IPS-18a (cell line): Measurements from ENCODE around the gene FAM234A.

Experiments
- H3K27ac ChIP-seq: one replicate; pipeline ENCODE4 v1.5.1; 2013; ENCODE audit warnings: low read length
- H3K27me3 ChIP-seq: one replicate; pipeline ENCODE4 v1.6.1; 2013; ENCODE audit warnings: mild to moderate bottlenecking, low read length; ENCODE audit not compliant: control insufficient read depth, insufficient read depth
- H3K36me3 ChIP-seq: one replicate; pipeline ENCODE4 v1.6.1; 2013; ENCODE audit warnings: low read depth, low read length; ENCODE audit not compliant: control insufficient read depth
- H3K4me1 ChIP-seq: one replicate; pipeline ENCODE4 v1.6.1; 2013; ENCODE audit warnings: low read depth, low read length; ENCODE audit not compliant: control insufficient read depth
- H3K4me3 ChIP-seq: one replicate; pipeline ENCODE4 v1.5.1; 2013; ENCODE audit warnings: low read length
- H3K9ac ChIP-seq: one replicate; pipeline ENCODE4 v1.6.1; 2013; ENCODE audit warnings: mild to moderate bottlenecking, low read length, moderate library complexity
- H3K9me3 ChIP-seq: one replicate; pipeline ENCODE4 v1.6.1; 2013; ENCODE audit warnings: low read depth, low read length; ENCODE audit not compliant: control insufficient read depth

The FAM234A gene

DNA sequence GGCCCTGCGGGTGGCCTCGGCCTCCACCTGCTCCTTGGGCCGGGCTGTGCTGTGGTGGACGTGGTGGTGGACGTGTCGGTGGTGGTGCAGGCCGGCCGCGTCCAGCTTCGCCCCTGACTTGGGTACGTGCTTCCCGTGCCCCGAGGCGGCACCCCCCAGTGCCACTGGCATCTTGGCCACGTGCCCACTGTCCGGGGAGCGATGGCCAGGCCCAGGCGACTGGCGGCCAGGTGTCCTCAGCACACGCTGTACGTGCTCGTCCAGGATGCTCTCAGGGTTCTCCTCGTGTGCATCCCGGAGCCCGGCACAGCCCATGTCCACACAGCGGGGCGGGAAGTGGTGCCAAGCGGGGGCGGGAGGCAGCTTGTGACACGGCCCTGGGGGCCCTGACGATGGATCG lies 63.2 kb downstream of the FAM234A start:
- Histone ChIP-seq H3K4me1 (no peaks in the 10 kb centered on the region), H3K9ac (no peak overlapping the region), H3K27ac (no peak overlapping the region), H3K27me3 (no peaks in the 10 kb centered on the region), H3K9me3 (no peaks in the 10 kb centered on the region), H3K36me3 (peaks cover 9% of the 10 kb centered on the region), H3K4me3 (no peak overlapping the region)

DNA sequence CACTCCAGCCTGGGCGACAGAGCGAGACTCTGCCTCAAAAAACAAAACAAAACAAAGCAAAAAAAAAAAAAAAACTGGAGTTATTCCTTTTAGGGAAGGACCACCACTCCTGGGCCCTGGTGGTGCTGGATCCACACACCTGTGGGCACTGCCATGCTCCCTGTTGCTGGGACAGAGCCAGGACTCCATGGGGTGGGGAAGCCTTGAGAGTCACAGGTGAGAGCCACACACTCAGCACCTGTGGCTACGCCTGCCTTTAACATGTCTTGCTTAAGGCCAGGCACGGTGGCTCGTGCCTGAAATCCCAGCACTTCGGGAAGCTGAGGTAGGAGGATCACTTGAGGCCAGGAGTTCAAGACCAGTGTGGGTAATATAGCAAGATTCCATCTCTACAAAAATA lies 66.6 kb downstream of the FAM234A start:
- no peak overlapping the region for H3K4me3 ChIP-seq
- H3K4me1 ChIP-seq, result no peaks in the 10 kb centered on the region
- no peak overlapping the region for H3K27ac ChIP-seq
- no peaks in the 10 kb centered on the region for H3K27me3 ChIP-seq
- H3K9ac ChIP-seq, result no peak overlapping the region
- H3K36me3 ChIP-seq, result peaks cover 4% of the 10 kb centered on the region
- H3K9me3 ChIP-seq, result no peaks in the 10 kb centered on the region

DNA sequence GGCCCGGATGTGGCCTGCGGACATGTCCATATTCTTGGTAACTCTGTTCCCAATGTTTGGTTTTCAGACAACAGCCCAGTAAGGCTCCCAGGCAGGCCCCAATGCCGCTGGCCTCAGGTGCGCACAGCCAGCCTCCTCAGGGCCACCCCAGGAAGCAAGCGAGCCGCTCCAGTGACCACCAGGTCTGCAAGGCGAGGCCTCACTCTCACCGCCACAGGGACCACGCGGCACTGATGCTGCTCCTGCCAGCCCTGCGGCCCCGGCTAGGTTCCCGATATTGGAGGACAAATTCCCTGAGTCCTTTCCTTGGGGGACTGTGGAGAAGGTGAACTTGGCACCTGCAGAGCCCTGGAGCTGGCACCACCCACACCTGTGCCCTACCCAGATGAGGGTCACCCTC lies 67.3 kb downstream of the FAM234A start:
- Histone ChIP-seq H3K36me3 (no peaks in the 10 kb centered on the region), H3K4me1 (no peaks in the 10 kb centered on the region), H3K4me3 (no peak overlapping the region), H3K27me3 (no peaks in the 10 kb centered on the region), H3K9me3 (no peaks in the 10 kb centered on the region), H3K27ac (no peak overlapping the region), H3K9ac (no peak overlapping the region)

DNA sequence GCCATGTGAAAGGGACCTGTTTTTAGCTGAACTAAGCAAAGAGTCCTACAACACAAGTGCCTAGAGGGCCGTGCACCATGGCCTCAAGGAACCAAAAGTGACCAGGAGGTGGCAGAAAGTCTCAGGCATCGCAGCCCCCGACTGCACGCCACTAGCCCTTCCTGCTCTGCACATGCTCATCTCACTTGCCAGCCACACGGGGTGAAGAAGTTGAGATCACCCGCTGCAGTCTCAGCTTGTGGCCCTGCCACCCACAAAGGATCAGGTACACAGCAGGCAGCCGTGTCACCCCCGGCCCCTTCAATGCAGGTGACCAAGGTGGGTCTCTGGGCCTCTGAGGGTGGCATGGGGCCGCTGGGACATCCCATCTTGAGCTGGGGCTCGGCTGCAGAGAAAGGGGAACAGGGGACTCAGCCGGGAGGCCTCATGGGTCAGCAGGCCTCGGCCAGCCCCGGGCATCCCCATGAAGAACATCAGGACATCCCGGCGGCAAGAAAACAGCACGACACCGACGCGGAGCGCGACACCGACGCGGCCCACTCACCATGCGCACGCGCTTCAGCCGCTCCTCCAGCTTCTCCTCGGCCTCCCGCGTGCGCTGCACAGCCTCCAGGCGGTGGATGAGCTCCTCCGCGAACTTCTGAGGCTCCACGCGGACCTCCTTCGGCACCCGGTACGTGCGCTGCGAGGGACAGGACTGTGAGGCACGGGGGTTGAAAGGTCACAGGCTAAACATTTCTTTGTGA lies 69.3 kb downstream of the FAM234A start:
- no peaks in the 10 kb centered on the region for H3K27me3 ChIP-seq
- no peak overlapping the region for H3K4me3 ChIP-seq
- no peak overlapping the region for H3K9ac ChIP-seq
- no peaks in the 10 kb centered on the region for H3K9me3 ChIP-seq
- H3K27ac ChIP-seq, result no peak overlapping the region
- H3K36me3 ChIP-seq, result peaks cover 8% of the 10 kb centered on the region
- no peaks in the 10 kb centered on the region for H3K4me1 ChIP-seq

DNA sequence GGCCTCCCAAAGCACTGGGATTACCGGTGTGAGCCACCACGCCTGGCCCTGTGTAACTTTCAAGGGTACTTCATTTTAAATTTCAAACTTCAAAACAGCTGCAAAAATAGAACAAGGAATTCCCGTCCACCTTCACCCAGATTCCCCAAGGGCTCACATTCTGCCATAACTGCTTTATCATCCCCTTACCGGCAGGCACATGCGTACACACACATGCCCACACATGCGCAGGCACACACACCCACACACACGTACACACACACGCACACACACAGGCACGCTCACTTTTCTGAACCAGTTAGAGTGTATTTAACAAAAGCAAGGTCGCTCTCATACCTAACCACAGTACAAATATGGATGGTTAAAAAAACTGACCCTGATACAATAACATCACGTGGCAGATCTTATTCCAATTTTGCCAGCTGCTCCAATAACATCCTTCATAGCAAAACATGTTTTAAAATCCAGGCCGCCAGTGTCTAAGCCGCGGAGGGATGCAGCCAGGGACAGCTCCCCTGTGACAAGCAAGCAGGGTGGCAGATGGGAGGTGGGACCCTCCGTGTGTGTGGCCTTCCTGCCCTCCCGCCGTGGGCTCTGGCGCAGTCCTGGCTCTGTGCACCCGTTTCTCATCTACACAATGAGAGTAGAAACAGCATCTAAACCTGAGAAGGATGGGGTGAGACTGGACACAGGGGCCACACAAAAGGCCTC lies 71.5 kb downstream of the FAM234A start:
- Histone ChIP-seq H3K4me3 (no peak overlapping the region), H3K4me1 (no peaks in the 10 kb centered on the region), H3K9me3 (no peaks in the 10 kb centered on the region), H3K9ac (no peak overlapping the region), H3K36me3 (peaks cover 8% of the 10 kb centered on the region), H3K27ac (no peak overlapping the region), H3K27me3 (no peaks in the 10 kb centered on the region)

DNA sequence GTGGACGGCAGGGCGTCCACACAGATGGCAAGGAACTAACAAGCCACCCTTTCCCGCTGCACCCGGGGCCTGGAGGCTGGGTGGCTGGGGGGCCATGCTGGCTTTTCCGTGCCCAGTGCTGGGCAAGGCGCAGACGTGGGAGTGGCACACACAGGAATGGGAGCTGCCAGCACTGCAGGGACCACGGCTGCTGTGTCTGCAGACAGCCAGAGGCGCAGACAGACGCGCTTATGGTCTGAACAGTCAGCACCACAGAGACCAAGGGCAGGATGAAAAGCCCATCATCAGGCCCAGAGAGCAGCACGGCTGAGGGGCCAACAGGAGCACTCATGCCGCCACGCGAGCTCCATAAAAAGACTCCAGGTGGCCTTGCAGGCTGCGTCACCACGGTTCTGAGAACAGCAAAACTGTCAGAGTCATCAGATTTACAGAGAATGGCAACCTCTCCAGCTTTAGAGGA lies 72.3 kb downstream of the FAM234A start:
- H3K9me3 ChIP-seq, result no peaks in the 10 kb centered on the region
- H3K9ac ChIP-seq, result no peak overlapping the region
- H3K4me1 ChIP-seq, result no peaks in the 10 kb centered on the region
- no peaks in the 10 kb centered on the region for H3K27me3 ChIP-seq
- no peak overlapping the region for H3K27ac ChIP-seq
- peaks cover 10% of the 10 kb centered on the region for H3K36me3 ChIP-seq
- no peak overlapping the region for H3K4me3 ChIP-seq

DNA sequence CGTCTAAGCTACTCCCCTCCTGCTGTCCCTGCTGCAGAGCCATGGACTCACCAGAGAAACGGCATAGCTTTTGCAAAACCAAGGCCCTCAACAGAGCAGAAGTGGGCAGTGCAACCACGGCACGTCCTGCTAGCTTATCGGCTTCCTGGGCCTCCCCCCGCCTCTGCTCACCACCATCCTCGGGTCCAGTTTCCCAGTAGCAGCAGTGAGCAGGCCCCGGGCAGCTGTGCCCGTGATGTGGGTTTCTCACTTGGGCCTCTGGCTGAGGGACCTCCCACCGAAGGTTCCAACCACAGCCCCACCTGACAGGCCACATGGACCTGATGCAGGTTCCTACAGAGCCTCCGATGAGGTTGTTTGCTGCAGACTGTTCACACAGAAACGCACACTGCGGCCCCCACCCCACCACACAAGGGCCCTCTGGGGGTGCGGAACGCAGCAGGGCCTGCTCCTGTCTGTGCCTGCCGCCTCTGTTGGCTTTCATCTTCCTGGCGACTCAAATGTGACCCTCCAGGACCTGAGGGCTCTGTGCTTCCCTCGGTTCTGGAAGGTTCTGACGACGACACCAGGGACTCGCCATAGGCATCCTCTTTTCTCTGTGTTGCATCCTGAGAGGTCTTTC lies 73.2 kb downstream of the FAM234A start:
- no peak overlapping the region for H3K9ac ChIP-seq
- H3K4me3 ChIP-seq, result no peak overlapping the region
- no peaks in the 10 kb centered on the region for H3K27me3 ChIP-seq
- H3K36me3 ChIP-seq, result peaks cover 10% of the 10 kb centered on the region
- no peak overlapping the region for H3K27ac ChIP-seq
- no peaks in the 10 kb centered on the region for H3K4me1 ChIP-seq
- no peaks in the 10 kb centered on the region for H3K9me3 ChIP-seq

DNA sequence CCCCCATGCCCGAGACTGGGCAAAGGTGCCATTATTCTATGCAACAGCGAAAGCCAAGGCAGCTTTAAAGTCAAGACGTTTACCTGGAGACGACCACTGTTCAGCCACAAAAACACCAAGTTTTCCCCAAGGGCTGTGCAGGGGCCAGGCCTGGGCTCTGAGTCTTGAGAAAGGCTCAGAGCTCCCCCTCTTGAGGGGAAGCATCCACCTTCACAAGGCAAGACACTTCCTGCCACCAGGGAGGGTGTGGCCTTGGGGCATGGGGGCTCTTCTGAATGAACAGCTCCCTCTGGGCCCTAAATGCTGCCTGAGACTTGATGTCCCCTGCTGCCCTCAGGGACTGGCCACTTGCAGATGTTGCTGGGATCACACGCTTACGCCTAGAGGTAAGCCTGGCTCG lies 74.9 kb downstream of the FAM234A start:
- no peak overlapping the region for H3K4me3 ChIP-seq
- no peaks in the 10 kb centered on the region for H3K27me3 ChIP-seq
- H3K9ac ChIP-seq, result no peak overlapping the region
- no peaks in the 10 kb centered on the region for H3K9me3 ChIP-seq
- H3K27ac ChIP-seq, result no peak overlapping the region
- H3K4me1 ChIP-seq, result no peaks in the 10 kb centered on the region
- H3K36me3 ChIP-seq, result peaks cover 21% of the 10 kb centered on the region

DNA sequence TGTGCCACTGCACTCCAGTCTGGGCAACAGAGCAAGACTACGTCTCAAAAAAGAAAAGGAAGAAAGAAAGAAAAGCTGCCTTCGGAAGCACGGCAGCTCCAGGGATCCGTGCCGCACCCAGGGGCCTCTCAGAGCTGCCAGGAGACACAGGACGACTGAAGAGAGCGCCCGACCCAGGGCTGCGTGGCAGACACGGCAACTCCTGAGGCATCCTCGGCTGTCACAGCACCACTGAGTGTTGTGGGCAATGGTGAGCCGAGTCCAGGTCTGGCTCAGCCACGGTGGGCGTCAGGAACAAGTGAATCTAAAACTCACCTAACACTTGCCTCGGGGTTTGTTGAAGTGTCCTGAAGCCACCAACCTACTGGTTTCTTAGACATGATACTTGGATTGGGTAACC lies 77.1 kb downstream of the FAM234A start:
- no peaks in the 10 kb centered on the region for H3K9me3 ChIP-seq

DNA sequence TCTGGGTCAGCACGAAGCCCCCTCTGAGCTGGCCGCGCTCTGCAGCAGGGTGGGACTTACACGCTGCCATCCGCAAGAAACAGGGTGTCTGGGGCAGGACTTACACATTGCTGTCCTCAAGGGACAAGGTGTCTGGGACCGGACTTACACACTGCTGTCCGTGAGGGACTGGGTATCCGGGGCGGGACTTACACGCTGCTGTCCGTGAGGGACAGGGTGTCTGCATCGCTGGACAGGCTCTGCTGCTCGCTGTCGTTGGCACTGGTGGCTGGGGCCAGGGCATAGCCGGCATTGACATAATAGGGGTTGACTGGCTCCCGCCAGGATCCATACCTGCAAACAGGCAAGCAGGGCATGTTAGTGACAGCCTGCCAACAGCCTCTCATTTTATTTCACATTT lies 79.7 kb downstream of the FAM234A start:
- Histone ChIP-seq H3K27ac (no peak overlapping the region), H3K36me3 (peaks cover 13% of the 10 kb centered on the region), H3K9ac (no peak overlapping the region), H3K9me3 (no peaks in the 10 kb centered on the region), H3K4me1 (peaks cover 5% of the 10 kb centered on the region), H3K4me3 (no peak overlapping the region), H3K27me3 (no peaks in the 10 kb centered on the region)

More for the DNA sequence above, 77.1 kb downstream of the FAM234A start:
- peaks cover 21% of the 10 kb centered on the region for H3K36me3 ChIP-seq
- H3K27me3 ChIP-seq, result no peaks in the 10 kb centered on the region
- H3K9ac ChIP-seq, result no peak overlapping the region
- H3K4me3 ChIP-seq, result no peak overlapping the region
- no peak overlapping the region for H3K27ac ChIP-seq
- no peaks in the 10 kb centered on the region for H3K4me1 ChIP-seq

DNA sequence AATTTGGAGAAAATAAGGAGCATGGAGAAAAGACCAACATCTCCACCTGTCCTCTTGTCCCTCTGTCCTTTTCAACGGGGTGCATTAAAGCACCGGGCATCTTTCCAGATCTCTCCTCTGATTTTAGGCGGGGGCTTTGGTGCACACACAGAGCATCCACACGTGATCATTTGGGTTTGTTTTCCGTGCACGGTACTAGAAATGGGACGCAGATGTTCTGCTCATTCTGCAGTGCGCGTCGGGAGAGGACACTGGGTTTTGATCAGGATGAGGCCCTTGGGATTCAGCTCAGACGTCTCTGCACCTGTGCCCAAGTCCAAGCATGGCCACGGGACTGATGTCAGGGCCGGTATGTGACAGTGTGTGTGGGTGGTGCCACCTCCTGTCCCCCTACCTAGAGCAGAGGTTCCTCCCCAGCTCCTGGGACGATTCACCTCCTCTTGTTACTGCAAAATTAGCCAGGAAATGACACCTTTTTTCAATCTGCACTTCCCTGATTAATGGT lies 80.2 kb downstream of the FAM234A start:
- Histone ChIP-seq H3K4me1 (peaks cover 7% of the 10 kb centered on the region), H3K9me3 (no peaks in the 10 kb centered on the region), H3K4me3 (no peak overlapping the region), H3K27ac (no peak overlapping the region), H3K36me3 (peaks cover 13% of the 10 kb centered on the region), H3K9ac (no peak overlapping the region), H3K27me3 (no peaks in the 10 kb centered on the region)
